Glutamatergic neuron (in vitro differentiated cells): ENCODE results near the gene ATP10B. TPM values are rescaled to one million over a fixed set of nuclear protein-coding genes. Genes with fewer than 3 reads are reported as not detected.

Experiments
- DNase-seq: peaks from one replicate; pipeline ENCODE4 v3.0.0; 2022
- H3K27ac Mint-ChIP-seq: one replicate; pipeline ENCODE4 v1.8.0; 2020; ENCODE audit warnings: mild to moderate bottlenecking, mixed read lengths, inconsistent platforms; ENCODE audit not compliant: unreplicated experiment
- H3K27me3 Mint-ChIP-seq: one replicate; pipeline ENCODE4 v1.8.0; 2020; ENCODE audit warnings: mild to moderate bottlenecking, moderate library complexity, mixed read lengths, inconsistent platforms; ENCODE audit not compliant: unreplicated experiment
- H3K36me3 Mint-ChIP-seq: one replicate; pipeline ENCODE4 v1.8.0; 2020; ENCODE audit warnings: mild to moderate bottlenecking, mixed read lengths, inconsistent platforms; ENCODE audit not compliant: unreplicated experiment
- H3K4me1 Mint-ChIP-seq: one replicate; pipeline ENCODE4 v1.8.0; 2020; ENCODE audit warnings: mild to moderate bottlenecking, low read depth, mixed read lengths, inconsistent platforms; ENCODE audit not compliant: unreplicated experiment
- H3K4me3 Mint-ChIP-seq: one replicate; pipeline ENCODE4 v1.8.0; 2020; ENCODE audit warnings: mild to moderate bottlenecking, mixed read lengths, inconsistent platforms; ENCODE audit not compliant: unreplicated experiment
- H3K9me3 Mint-ChIP-seq: one replicate; pipeline ENCODE4 v1.8.0; 2020; ENCODE audit warnings: mild to moderate bottlenecking, moderate library complexity, mixed read lengths, inconsistent platforms; ENCODE audit not compliant: unreplicated experiment
- CTCF ChIP-seq: fragments of 200-600 bp; sonication (generic); IDR thresholded peaks from one replicate; pipeline ENCODE4 v1.5.0; 2021; ENCODE audit not compliant: partially characterized antibody, unreplicated experiment
- total RNA-seq: library from RNA; stranded (reverse); fragmentation: NEBNext Ultra II Directional; extraction: Animal tissue kit (Norgen Biotek cat#: 25700); gene quantifications from one replicate; pipeline ENCODE4 v1.2.1, GENCODE V29; 2021; ENCODE audit not compliant: unreplicated experiment

ATP10B gene
- total RNA-seq, 1 donor from 2014 or later = not detected

DNA sequence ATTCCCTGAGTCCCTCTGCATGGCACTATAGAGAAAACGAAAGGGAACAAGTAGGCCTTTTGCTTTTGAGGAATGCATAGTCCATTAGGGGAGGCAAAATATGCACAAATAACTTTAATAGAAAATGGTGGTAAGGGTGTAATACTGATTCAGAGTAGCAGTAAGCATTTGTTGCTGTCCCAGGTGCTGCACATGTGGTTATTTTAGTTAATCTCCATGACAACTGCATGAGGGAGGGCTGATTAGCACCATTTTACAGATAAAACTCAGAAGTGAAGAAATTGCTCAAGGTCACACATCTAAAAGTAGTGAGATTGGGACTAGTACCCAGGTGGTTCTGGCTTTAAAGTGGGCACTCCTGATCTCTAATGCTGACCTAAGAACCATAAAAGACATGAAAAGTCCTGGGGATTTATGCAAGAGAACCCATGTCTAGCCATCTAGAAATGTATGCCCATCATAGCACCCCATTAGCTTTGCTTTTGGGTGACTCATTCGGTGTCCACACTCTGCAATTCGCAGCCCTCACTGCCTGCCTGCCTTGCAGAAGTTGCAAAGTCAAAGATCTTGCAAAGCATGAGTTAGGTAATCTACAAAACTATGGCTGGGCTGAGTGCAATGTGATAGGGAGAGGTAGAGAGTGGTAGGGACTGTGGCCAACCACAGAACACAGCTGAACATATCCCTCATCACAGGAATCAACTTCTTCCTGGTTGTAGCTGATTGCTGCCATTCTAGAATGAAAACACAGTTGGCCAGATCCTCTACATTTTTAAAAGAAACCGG lies 235.1 kb downstream of the ATP10B start:
- Mint-ChIP-seq H3K9me3 (no peaks in the 10 kb centered on the region), H3K4me1 (no peaks in the 10 kb centered on the region), H3K27ac (no peak overlapping the region), H3K4me3 (no peak overlapping the region), H3K36me3 (peaks cover 4% of the 10 kb centered on the region), H3K27me3 (no peaks in the 10 kb centered on the region)
- no peak for DNase-seq
- no peak for TF ChIP-seq CTCF

GRCh38 chr5:160614136-160614535 lies 237.9 kb downstream of the ATP10B start:
- DNase-seq = no peak
- Mint-ChIP-seq H3K9me3 (no peaks in the 10 kb centered on the region), H3K27me3 (peaks cover 1% of the 10 kb centered on the region), H3K36me3 (peaks cover 4% of the 10 kb centered on the region), H3K4me3 (no peak overlapping the region), H3K27ac (no peak overlapping the region), H3K4me1 (no peaks in the 10 kb centered on the region)
- TF ChIP-seq CTCF = no peak

GRCh38 chr5:160605266-160605665 lies 246.7 kb downstream of the ATP10B start:
- peaks cover 1% of the 10 kb centered on the region for H3K9me3 Mint-ChIP-seq
- H3K27me3 Mint-ChIP-seq = peaks cover 2% of the 10 kb centered on the region
- H3K4me3 Mint-ChIP-seq = no peak overlapping the region
- no peaks in the 10 kb centered on the region for H3K4me1 Mint-ChIP-seq
- DNase-seq = no peak
- H3K27ac Mint-ChIP-seq = no peak overlapping the region
- TF ChIP-seq CTCF = no peak
- no peaks in the 10 kb centered on the region for H3K36me3 Mint-ChIP-seq

DNA sequence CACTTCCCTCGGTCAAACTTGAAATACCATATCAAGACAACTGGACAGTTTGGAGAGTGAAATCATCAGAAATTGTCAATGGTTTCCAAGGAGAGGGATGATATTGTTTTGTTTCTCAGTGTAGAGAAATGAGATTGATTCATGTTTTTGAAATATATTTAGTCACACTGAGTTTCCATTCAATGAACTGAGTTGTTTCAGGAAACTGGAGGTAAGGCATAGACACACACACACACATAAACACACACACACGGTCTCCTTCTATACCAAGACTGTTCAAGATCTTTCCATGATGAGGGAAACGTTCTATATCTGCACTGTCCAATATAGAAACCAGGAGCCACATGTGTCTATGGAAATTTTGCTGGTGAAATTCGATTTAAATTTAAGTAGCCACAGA lies 247.5 kb downstream of the ATP10B start:
- no peak for DNase-seq
- H3K27ac Mint-ChIP-seq = no peak overlapping the region
- H3K4me1 Mint-ChIP-seq = no peaks in the 10 kb centered on the region
- no peaks in the 10 kb centered on the region for H3K36me3 Mint-ChIP-seq
- no peak for TF ChIP-seq CTCF
- H3K4me3 Mint-ChIP-seq = no peak overlapping the region
- H3K27me3 Mint-ChIP-seq = peaks cover 2% of the 10 kb centered on the region
- H3K9me3 Mint-ChIP-seq = peaks cover 1% of the 10 kb centered on the region

GRCh38 chr5:160602744-160603143 lies 249.3 kb downstream of the ATP10B start:
- peaks cover 2% of the 10 kb centered on the region for H3K27me3 Mint-ChIP-seq
- H3K4me3 Mint-ChIP-seq = no peak overlapping the region
- no peak overlapping the region for H3K27ac Mint-ChIP-seq
- H3K36me3 Mint-ChIP-seq = no peaks in the 10 kb centered on the region
- H3K4me1 Mint-ChIP-seq = no peaks in the 10 kb centered on the region
- DNase-seq = no peak
- TF ChIP-seq CTCF = no peak
- H3K9me3 Mint-ChIP-seq = no peaks in the 10 kb centered on the region
